A549 (cell line): ENCODE measurements around the gene DARS1. TPM values are rescaled to one million over a fixed set of nuclear protein-coding genes. Genes with fewer than 3 reads are reported as not detected.

ENCODE experiments used
- ATAC-seq, 2 experiments: fragments of 200-7000 bp in 1 of 2; fragments of >200 bp in 1 of 2; cut with Nextera tagmentation in 1 of 2; cut with Tn5 transposase in 1 of 2; 3 replicates each; pipeline versions ENCODE4 v1.8.0 to v1.9.1; 2018 to 2020; ENCODE audit warnings: mild to moderate bottlenecking in 1 of 2, moderate library complexity in 1 of 2
- CTCF ChIA-PET: fragments of 300-600 bp; sonication (Branson Sonifier 250); formaldehyde crosslinking; extraction: SDS; loops from one replicate; lab custom pipeline; 2021; ENCODE audit warnings: antibody characterized with exemption, inconsistent platforms; lab: Yijun Ruan, JAX
- POLR2A ChIA-PET: fragments of 350-600 bp; formaldehyde crosslinking; extraction: SDS; loops from one replicate; lab custom pipeline; 2021; ENCODE audit warnings: antibody characterized with exemption, inconsistent platforms; lab: Yijun Ruan, JAX
- DNase-seq, 2 experiments: peaks; one replicate each; pipeline versions ENCODE4 v3.0.0 to v3.0.0-alpha.2; 2011 to 2016; ENCODE audit warnings: low read depth in 1 of 2, low spot score in 1 of 2
- FAIRE-seq: peaks from 2 replicates; lab custom pipeline; 2011; peaks lifted over from hg19 to GRCh38; lab: Jason Lieb, UNC
- H3K27ac ChIP-seq, 2 experiments: fragments of >200 bp; sonication (Bioruptor Twin); formaldehyde crosslinking; 3 replicates each; pipeline ENCODE4 v1.5.1; 2016 to 2017
- H3K4me1 ChIP-seq: fragments of >200 bp; sonication (Bioruptor Twin); formaldehyde crosslinking; 3 replicates; pipeline ENCODE4 v1.6.1; 2016
- H3K4me2 ChIP-seq: fragments of >200 bp; sonication (Bioruptor Twin); formaldehyde crosslinking; 3 replicates; pipeline ENCODE4 v1.6.1; 2016
- H3K4me3 ChIP-seq: fragments of >200 bp; sonication (Bioruptor Twin); formaldehyde crosslinking; 3 replicates; pipeline ENCODE4 v1.5.1; 2016
- H3K9me3 ChIP-seq: fragments of >200 bp; sonication (Bioruptor Twin); formaldehyde crosslinking; 3 replicates; pipeline ENCODE4 v1.6.1; 2016
- CBX8 ChIP-seq: fragments of 200-600 bp; sonication (generic); IDR thresholded peaks from 2 replicates; pipeline ENCODE4 v1.6.1; 2016
- CEBPB ChIP-seq, 2 experiments: fragments of >200 bp in 1 of 2; sonication (Bioruptor Twin) in 1 of 2; formaldehyde crosslinking in 1 of 2; IDR thresholded peaks; 2 replicates each; pipeline ENCODE4 v1.6.1; 2012 to 2016
- CHD4 ChIP-seq: fragments of 200-600 bp; sonication (generic); IDR thresholded peaks from 2 replicates; pipeline ENCODE4 v1.6.1; 2016; ENCODE audit warnings: antibody characterized with exemption, mild to moderate bottlenecking, borderline replicate concordance
- EP300 ChIP-seq, 2 experiments: fragments of >200 bp; sonication (Bioruptor Twin); formaldehyde crosslinking; IDR thresholded peaks; 2 replicates in 1 of 2; 3 replicates in 1 of 2; pipeline ENCODE4 v1.6.1; 2016 to 2017
- ESRRA ChIP-seq: fragments of 150-350 bp; IDR thresholded peaks from 2 replicates; pipeline ENCODE4 v1.6.1; 2014; ENCODE audit warnings: mild to moderate bottlenecking, low read length, borderline replicate concordance
- FOSL2 ChIP-seq, 2 experiments: fragments of 450-650 bp in 1 of 2; fragments of >200 bp in 1 of 2; sonication (Bioruptor Twin) in 1 of 2; formaldehyde crosslinking; IDR thresholded peaks; 2 replicates each; pipeline versions ENCODE4 v1.5.0 to v1.6.1; 2016 to 2020; ENCODE audit warnings: mild to moderate bottlenecking in 1 of 2, moderate library complexity in 1 of 2
- FOXS1 ChIP-seq: fragments of 250-450 bp; sonication (Bioruptor Pico); IDR thresholded peaks from 2 replicates; pipeline ENCODE4 v1.5.0; 2020; ENCODE audit warnings: mild to moderate bottlenecking, moderate library complexity
- GATA3 ChIP-seq: IDR thresholded peaks from 2 replicates; pipeline ENCODE4 v1.6.1; 2012; ENCODE audit warnings: borderline replicate concordance
- HDAC2 ChIP-seq: fragments of 200-600 bp; sonication (generic); IDR thresholded peaks from 2 replicates; pipeline ENCODE4 v1.6.1; 2016
- HOXB5 ChIP-seq: fragments of 250-450 bp; sonication (Bioruptor Pico); IDR thresholded peaks from 2 replicates; pipeline ENCODE4 v1.5.0; 2020; ENCODE audit warnings: mild to moderate bottlenecking, moderate library complexity
- JUN ChIP-seq, 2 experiments: fragments of >200 bp; sonication (Bioruptor Twin); formaldehyde crosslinking; IDR thresholded peaks; 2 replicates in 1 of 2; 3 replicates in 1 of 2; pipeline ENCODE4 v1.6.1; 2016 to 2017
- JUNB ChIP-seq: fragments of >200 bp; sonication (Bioruptor Twin); formaldehyde crosslinking; IDR thresholded peaks from 2 replicates; pipeline ENCODE4 v1.6.1; 2016
- KDM5A ChIP-seq: fragments of 200-600 bp; sonication (generic); IDR thresholded peaks from 2 replicates; pipeline ENCODE4 v1.6.1; 2016; ENCODE audit warnings: antibody characterized with exemption, mild to moderate bottlenecking
- MAZ ChIP-seq: fragments of 150-350 bp; IDR thresholded peaks from 2 replicates; pipeline ENCODE4 v1.6.1; 2014; ENCODE audit warnings: antibody characterized with exemption, low read depth, low read length, borderline replicate concordance
- MYC ChIP-seq: IDR thresholded peaks from 2 replicates; pipeline ENCODE4 v1.6.1; 2012; ENCODE audit warnings: mild to moderate bottlenecking, inconsistent platforms, low read length, improper control_type of control experiment, borderline replicate concordance
- NPAS2 ChIP-seq: fragments of 250-450 bp; sonication (Bioruptor Pico); IDR thresholded peaks from 2 replicates; pipeline ENCODE4 v1.8.0; 2022; ENCODE audit warnings: mild to moderate bottlenecking, moderate library complexity, borderline replicate concordance
- PHF8 ChIP-seq: fragments of 200-600 bp; sonication (generic); IDR thresholded peaks from 2 replicates; pipeline ENCODE4 v1.6.1; 2016; ENCODE audit warnings: low read depth, mild to moderate bottlenecking, antibody characterized with exemption, moderate library complexity, borderline replicate concordance
- RAD21 ChIP-seq, 2 experiments: fragments of >200 bp in 1 of 2; sonication (Bioruptor Twin) in 1 of 2; formaldehyde crosslinking in 1 of 2; IDR thresholded peaks in 1 of 2; conservative IDR thresholded peaks in 1 of 2; 2 replicates in 1 of 2; 3 replicates in 1 of 2; pipeline ENCODE4 v1.6.1; 2012 to 2018; ENCODE audit warnings: inconsistent platforms in 1 of 2
- RCOR1 ChIP-seq: fragments of 150-350 bp; IDR thresholded peaks from 2 replicates; pipeline ENCODE4 v1.6.1; 2014; ENCODE audit warnings: antibody characterized with exemption, low read length, low read depth
- SMC3 ChIP-seq: fragments of >200 bp; sonication (Bioruptor Twin); formaldehyde crosslinking; IDR thresholded peaks from 3 replicates; pipeline ENCODE4 v1.6.1; 2018; ENCODE audit warnings: inconsistent platforms
- SREBF2 ChIP-seq: fragments of 450-650 bp; IDR thresholded peaks from 2 replicates; pipeline ENCODE4 v1.6.1; 2014; ENCODE audit warnings: mild to moderate bottlenecking, moderate library complexity
- TFCP2L1 ChIP-seq: fragments of 250-450 bp; sonication (Bioruptor Pico); IDR thresholded peaks from 2 replicates; pipeline ENCODE4 v1.5.0; 2021; ENCODE audit warnings: mild to moderate bottlenecking
- ZC3H11A ChIP-seq: fragments of 450-650 bp; IDR thresholded peaks from 2 replicates; pipeline ENCODE4 v1.6.1; 2014; ENCODE audit warnings: antibody characterized with exemption, mild to moderate bottlenecking
- WGBS: methylation state at CpG from one replicate; pipeline ENCODE4 v1.1.6; 2017; ENCODE audit errors: missing lambda C conversion rate; 5-methylcytosine and 5-hydroxymethylcytosine counted together
- polyA plus RNA-seq, 4 experiments: library from polyadenylated mRNA; depleted of rRNA in 3 of 4; stranded (reverse); fragments of >200 nt; fragmentation: RNase III in 1 of 4; extraction: RNeasy Plus Mini Kit Qiagen cat#74134 plus additional on column Dnase treatment in 1 of 4; gene quantifications; 2 replicates in 3 of 4; 3 replicates in 1 of 4; pipeline ENCODE4 v1.2.3, GENCODE V29; 2011 to 2017
- TF ChIP-seq, protein P1 (sequence below): fragments of >200 bp; sonication (Bioruptor Twin); formaldehyde crosslinking; IDR thresholded peaks from 3 replicates; pipeline ENCODE4 v1.5.1; 2016
- TF ChIP-seq, protein P2 (sequence below): IDR thresholded peaks from 2 replicates; pipeline ENCODE4 v1.6.1; 2012
- TF ChIP-seq, protein P3 (sequence below): fragments of >200 bp; sonication (Bioruptor Twin); formaldehyde crosslinking; IDR thresholded peaks from 2 replicates; pipeline ENCODE4 v1.6.1; 2016
- TF ChIP-seq, protein P4 (sequence below): IDR thresholded peaks from 2 replicates; pipeline ENCODE4 v1.6.1; 2012
- TF ChIP-seq, protein P5 (sequence below): IDR thresholded peaks from 2 replicates; pipeline ENCODE4 v1.6.1; 2012; ENCODE audit warnings: low read depth, borderline replicate concordance
- TF ChIP-seq, protein P6 (sequence below): fragments of 250-450 bp; sonication (Bioruptor Pico); IDR thresholded peaks from 2 replicates; pipeline ENCODE4 v1.5.0; 2020; ENCODE audit warnings: low read depth, mild to moderate bottlenecking, moderate library complexity

DARS1 gene
- polyA plus RNA-seq, 2 of the 4 experiments (the other 2 are of a cell fraction) = 83.8 to 130 TPM

DNA sequence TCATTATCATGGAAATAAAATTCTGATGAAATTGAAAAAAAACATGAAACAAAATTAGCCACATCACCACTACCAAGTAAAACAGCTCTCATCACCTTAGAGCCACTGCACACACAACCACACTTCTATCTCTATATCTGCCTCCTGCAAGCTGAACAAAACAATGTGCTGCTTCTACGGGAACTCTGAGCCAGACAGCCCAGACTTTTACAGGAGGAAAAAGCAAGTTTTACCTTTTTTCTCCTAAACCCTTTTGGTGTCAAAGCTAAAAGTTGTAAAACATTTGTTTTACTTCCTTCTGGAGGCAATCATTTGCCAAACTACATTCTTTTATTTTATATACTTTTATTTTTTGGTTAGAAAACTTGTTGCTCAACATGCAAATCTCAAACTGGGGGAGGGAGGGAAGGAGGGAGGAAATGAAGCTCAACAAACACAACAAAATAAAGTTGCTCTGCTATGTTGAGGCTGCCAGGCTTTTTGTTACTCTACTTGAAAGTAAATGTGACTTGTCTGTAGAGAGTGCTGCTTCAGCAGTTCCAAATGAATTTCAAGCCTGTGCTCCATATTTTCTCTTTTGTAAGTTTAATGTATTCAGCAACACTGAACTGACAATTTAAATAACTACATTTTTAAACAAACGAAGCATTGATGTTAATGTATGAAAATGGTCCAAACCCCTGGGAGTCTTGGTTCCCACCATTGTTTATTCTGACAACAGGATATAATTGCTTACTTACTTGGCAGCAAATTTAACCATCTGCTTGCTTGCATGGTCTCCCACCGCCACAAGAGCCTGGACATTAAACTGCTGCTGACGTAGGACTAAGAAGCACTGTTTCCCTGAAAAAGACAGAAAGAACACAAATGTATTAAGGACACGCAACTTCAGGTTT is 24.5 kb downstream of the DARS1 start:
- TF ChIP-seq, protein P1, sequence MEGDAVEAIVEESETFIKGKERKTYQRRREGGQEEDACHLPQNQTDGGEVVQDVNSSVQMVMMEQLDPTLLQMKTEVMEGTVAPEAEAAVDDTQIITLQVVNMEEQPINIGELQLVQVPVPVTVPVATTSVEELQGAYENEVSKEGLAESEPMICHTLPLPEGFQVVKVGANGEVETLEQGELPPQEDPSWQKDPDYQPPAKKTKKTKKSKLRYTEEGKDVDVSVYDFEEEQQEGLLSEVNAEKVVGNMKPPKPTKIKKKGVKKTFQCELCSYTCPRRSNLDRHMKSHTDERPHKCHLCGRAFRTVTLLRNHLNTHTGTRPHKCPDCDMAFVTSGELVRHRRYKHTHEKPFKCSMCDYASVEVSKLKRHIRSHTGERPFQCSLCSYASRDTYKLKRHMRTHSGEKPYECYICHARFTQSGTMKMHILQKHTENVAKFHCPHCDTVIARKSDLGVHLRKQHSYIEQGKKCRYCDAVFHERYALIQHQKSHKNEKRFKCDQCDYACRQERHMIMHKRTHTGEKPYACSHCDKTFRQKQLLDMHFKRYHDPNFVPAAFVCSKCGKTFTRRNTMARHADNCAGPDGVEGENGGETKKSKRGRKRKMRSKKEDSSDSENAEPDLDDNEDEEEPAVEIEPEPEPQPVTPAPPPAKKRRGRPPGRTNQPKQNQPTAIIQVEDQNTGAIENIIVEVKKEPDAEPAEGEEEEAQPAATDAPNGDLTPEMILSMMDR = no peak
- TF ChIP-seq, protein P2, sequence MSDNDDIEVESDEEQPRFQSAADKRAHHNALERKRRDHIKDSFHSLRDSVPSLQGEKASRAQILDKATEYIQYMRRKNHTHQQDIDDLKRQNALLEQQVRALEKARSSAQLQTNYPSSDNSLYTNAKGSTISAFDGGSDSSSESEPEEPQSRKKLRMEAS = no peak
- no peak for TF ChIP-seq MAZ
- no peak for TF ChIP-seq CEBPB (IDR thresholded peaks at IDR 0.05)
- TF ChIP-seq KDM5A = no peak
- TF ChIP-seq MYC = no peak
- no peak for TF ChIP-seq CHD4
- TF ChIP-seq ZC3H11A = no peak
- no peak for TF ChIP-seq NPAS2
- no peak for TF ChIP-seq TFCP2L1 (CRISPR knock-in tag)
- TF ChIP-seq HOXB5 (CRISPR knock-in tag) = no peak
- TF ChIP-seq, protein P3, sequence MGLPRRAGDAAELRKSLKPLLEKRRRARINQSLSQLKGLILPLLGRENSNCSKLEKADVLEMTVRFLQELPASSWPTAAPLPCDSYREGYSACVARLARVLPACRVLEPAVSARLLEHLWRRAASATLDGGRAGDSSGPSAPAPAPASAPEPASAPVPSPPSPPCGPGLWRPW = no peak
- no peak for TF ChIP-seq FOXS1 (CRISPR knock-in tag)
- no peak for TF ChIP-seq FOSL2 (IDR thresholded peaks at IDR 0.05)
- no peak for TF ChIP-seq FOSL2 (CRISPR knock-in tag; IDR thresholded peaks at IDR 0.05)
- no peak for TF ChIP-seq EP300 (IDR thresholded peaks at IDR 0.05)
- TF ChIP-seq GATA3 = no peak
- H3K4me3 ChIP-seq = no peak overlapping the region
- H3K4me2 ChIP-seq = no peak overlapping the region
- no peaks in the 10 kb centered on the region for H3K9me3 ChIP-seq
- CTCF ChIA-PET = no interaction called here
- H3K4me1 ChIP-seq = peaks cover 5% of the 10 kb centered on the region; the same call in 1 of the 3 replicates
- FAIRE-seq (no peak), ATAC-seq (no peak), DNase-seq (no peak)
- 81% methylated on average over 5 of the region's 5 CpGs for WGBS
- POLR2A ChIA-PET = interaction anchor here (0.9 kb wide), 1 partner anchor 25 kb away, joined by 4 read pairs; the partner anchor contains the start of gene DARS1
- no peak overlapping the region for H3K27ac ChIP-seq

DNA sequence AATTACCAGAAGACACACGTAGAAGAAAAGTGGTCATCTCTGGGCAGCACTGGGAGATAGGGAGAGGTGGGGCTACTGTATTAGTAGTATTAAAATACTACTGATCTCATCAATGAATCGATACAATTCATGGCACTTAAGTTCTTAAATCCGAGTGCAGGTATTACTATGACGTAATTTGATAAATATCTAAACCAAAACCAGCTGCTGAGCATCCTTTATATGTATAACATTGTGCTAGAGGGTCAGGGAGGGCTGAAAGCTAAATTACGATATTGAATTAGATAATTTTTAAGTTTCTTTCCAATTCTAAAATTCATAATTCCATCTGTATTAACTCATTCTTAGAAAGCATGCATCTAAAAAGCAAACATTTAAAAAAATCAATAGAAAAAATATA is 25.3 kb downstream of the DARS1 start:
- ATAC-seq (no peak), FAIRE-seq (no peak), DNase-seq (no peak)
- Histone ChIP-seq H3K4me3 (no peak overlapping the region), H3K27ac (no peak overlapping the region), H3K4me2 (no peak overlapping the region), H3K4me1 (peaks cover 6% of the 10 kb centered on the region; the same call in 1 of the 3 replicates), H3K9me3 (no peaks in the 10 kb centered on the region)
- no peak for TF ChIP-seq MYC
- no peak for TF ChIP-seq JUN (IDR thresholded peaks at IDR 0.05)
- no peak for TF ChIP-seq ESRRA
- no peak for TF ChIP-seq PHF8
- no peak for TF ChIP-seq MAZ
- TF ChIP-seq HDAC2 = no peak
- no peak for TF ChIP-seq SMC3
- no peak for TF ChIP-seq CBX8
- TF ChIP-seq, protein P4, sequence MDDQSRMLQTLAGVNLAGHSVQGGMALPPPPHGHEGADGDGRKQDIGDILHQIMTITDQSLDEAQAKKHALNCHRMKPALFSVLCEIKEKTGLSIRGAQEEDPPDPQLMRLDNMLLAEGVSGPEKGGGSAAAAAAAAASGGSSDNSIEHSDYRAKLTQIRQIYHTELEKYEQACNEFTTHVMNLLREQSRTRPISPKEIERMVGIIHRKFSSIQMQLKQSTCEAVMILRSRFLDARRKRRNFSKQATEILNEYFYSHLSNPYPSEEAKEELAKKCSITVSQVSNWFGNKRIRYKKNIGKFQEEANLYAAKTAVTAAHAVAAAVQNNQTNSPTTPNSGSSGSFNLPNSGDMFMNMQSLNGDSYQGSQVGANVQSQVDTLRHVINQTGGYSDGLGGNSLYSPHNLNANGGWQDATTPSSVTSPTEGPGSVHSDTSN = no peak
- TF ChIP-seq FOXS1 (CRISPR knock-in tag) = no peak
- TF ChIP-seq, protein P5, sequence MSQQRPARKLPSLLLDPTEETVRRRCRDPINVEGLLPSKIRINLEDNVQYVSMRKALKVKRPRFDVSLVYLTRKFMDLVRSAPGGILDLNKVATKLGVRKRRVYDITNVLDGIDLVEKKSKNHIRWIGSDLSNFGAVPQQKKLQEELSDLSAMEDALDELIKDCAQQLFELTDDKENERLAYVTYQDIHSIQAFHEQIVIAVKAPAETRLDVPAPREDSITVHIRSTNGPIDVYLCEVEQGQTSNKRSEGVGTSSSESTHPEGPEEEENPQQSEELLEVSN = no peak
- no peak for TF ChIP-seq RAD21 (conservative IDR thresholded peaks at IDR 0.05 in 1 of 2, IDR thresholded peaks at IDR 0.05 in 1 of 2)
- TF ChIP-seq, protein P1 = no peak
- TF ChIP-seq SREBF2 = no peak
- TF ChIP-seq KDM5A = no peak
- TF ChIP-seq JUNB = no peak
- TF ChIP-seq, protein P6, sequence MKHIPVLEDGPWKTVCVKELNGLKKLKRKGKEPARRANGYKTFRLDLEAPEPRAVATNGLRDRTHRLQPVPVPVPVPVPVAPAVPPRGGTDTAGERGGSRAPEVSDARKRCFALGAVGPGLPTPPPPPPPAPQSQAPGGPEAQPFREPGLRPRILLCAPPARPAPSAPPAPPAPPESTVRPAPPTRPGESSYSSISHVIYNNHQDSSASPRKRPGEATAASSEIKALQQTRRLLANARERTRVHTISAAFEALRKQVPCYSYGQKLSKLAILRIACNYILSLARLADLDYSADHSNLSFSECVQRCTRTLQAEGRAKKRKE (CRISPR knock-in tag) = no peak
- TF ChIP-seq RCOR1 = no peak
- POLR2A ChIA-PET = interaction anchor here (0.9 kb wide), 1 partner anchor 25 kb away, joined by 4 read pairs; the partner anchor contains the start of gene DARS1
- CTCF ChIA-PET = no interaction called here
- WGBS = 92% methylated on average over 5 of the region's 5 CpGs
